Muscle layer of duodenum (tissue), 2 donors: ENCODE data around the gene TRIM56.

ENCODE experiments used
- H3K27ac ChIP-seq: one replicate; pipeline ENCODE4 v1.7.0; 2013; ENCODE audit warnings: mild to moderate bottlenecking, low read length
- H3K27me3 ChIP-seq: one replicate; pipeline ENCODE4 v1.7.0; 2013; ENCODE audit warnings: low read depth, mild to moderate bottlenecking, control low read depth, low read length
- H3K36me3 ChIP-seq, 2 donors: one replicate each; pipeline ENCODE4 v1.7.0; 2013; ENCODE audit warnings: low read length in 2 of 2, control low read depth in 1 of 2, mild to moderate bottlenecking in 1 of 2; ENCODE audit not compliant: insufficient read depth in 2 of 2, control insufficient read depth in 1 of 2
- H3K4me1 ChIP-seq, 2 donors: one replicate each; pipeline ENCODE4 v1.7.0; 2013; ENCODE audit warnings: low read length in 2 of 2, mild to moderate bottlenecking in 2 of 2, control low read depth in 1 of 2, moderate library complexity in 1 of 2; ENCODE audit not compliant: insufficient read depth in 2 of 2, control insufficient read depth in 1 of 2
- H3K4me3 ChIP-seq, 2 donors: one replicate each; pipeline ENCODE4 v1.7.0; 2013; ENCODE audit warnings: low read length in 2 of 2, low read depth in 1 of 2, mild to moderate bottlenecking in 1 of 2
- H3K9me3 ChIP-seq, 2 donors: one replicate each; pipeline ENCODE4 v1.7.0; 2013; ENCODE audit warnings: low read length in 2 of 2, control low read depth in 1 of 2, mild to moderate bottlenecking in 1 of 2; ENCODE audit not compliant: control insufficient read depth in 1 of 2
- donor health status: healthy.

The TRIM56 gene

DNA sequence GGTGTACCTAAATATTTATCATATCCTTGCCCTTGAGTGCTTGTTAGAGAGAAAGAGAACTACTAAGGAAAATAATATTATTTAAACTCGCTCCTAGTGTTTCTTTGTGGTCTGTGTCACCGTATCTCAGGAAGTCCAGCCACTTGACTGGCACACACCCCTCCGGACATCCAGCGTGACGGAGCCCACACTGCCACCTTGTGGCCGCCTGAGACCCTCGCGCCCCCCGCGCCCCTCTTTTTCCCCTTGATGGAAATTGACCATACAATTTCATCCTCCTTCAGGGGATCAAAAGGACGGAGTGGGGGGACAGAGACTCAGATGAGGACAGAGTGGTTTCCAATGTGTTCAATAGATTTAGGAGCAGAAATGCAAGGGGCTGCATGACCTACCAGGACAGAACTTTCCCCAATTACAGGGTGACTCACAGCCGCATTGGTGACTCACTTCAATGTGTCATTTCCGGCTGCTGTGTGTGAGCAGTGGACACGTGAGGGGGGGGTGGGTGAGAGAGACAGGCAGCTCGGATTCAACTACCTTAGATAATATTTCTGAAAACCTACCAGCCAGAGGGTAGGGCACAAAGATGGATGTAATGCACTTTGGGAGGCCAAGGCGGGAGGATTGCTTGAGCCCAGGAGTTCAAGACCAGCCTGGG is 53.1 kb downstream of the TRIM56 start:
- H3K27ac ChIP-seq: peak overlapping the region; percentile 74
- no peaks in the 10 kb centered on the region for H3K27me3 ChIP-seq
- H3K4me3 ChIP-seq: no peak overlapping the region
- H3K9me3 ChIP-seq: no peaks in the 10 kb centered on the region
- H3K36me3 ChIP-seq: peaks cover 2 to 6% of the 10 kb centered on the region in 2 donors
- H3K4me1 ChIP-seq: peaks cover 0 to 11% of the 10 kb centered on the region in 2 donors

DNA sequence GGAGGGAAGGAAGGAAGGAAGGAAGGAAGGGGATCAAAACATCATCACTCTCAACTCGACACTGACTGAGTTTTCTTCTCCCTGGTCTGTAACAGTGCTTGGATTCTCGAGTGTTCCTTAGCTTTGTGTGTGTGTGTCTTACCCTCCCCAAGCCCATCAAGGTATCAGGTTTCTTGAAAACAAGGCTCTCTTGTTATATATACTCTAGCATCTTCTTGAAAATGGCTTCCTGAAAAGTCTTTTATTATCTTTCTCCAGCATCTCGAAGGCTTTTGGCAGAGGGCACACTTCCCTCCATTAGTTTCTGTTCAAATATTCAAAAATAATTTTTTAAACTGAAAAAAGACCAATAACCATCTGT is 55.0 kb downstream of the TRIM56 start:
- H3K9me3 ChIP-seq: no peaks in the 10 kb centered on the region
- peaks cover 0 to 6% of the 10 kb centered on the region in 2 donors for H3K36me3 ChIP-seq
- peaks cover 4 to 11% of the 10 kb centered on the region in 2 donors for H3K4me1 ChIP-seq
- no peaks in the 10 kb centered on the region for H3K27me3 ChIP-seq
- H3K4me3 ChIP-seq: no peak overlapping the region
- no peak overlapping the region for H3K27ac ChIP-seq

DNA sequence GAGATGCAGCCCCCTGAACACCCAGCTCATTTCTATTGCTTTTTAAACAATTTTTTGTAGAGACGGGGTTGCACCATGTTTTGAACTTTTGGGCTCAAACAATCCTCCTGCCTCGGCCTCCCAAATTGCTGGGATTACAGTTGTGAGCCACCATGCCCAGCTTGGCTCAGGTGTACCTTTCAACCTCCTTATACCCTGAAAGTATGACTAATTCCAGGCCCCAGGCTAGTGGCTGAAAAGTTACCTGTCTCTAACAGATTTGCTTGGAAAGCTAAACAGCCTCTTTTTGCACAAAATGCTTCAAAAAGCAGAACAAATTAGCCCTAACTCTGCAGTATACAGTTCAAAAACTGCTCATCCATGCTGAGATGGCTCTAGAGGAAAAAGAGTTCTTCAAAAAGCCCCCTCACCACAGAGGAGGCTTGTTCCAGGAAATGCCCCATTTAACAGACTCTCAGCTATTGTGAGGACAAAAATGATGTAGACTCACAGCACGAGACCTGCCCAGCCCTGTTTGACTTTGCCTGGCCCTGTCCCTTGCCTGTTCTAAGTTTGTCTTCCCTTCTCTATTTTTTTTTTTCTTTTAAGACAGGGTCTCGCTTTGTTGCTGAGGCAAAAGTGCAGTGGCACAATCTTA is 55.6 kb downstream of the TRIM56 start:
- Histone ChIP-seq H3K36me3 (peaks cover 0 to 6% of the 10 kb centered on the region in 2 donors), H3K27me3 (no peaks in the 10 kb centered on the region), H3K4me1 (peaks cover 4 to 11% of the 10 kb centered on the region in 2 donors), H3K9me3 (no peaks in the 10 kb centered on the region), H3K27ac (no peak overlapping the region), H3K4me3 (no peak overlapping the region)
